HEK293 (cell line): ENCODE measurements around the gene MTFP1.

Experiments used
- CTCF ChIA-PET: fragments of 350-600 bp; formaldehyde crosslinking; extraction: SDS; loops from one replicate; lab custom pipeline; 2021; ENCODE audit warnings: antibody characterized with exemption; lab: Yijun Ruan, JAX
- POLR2A ChIA-PET: fragments of 300-600 bp; formaldehyde crosslinking; extraction: SDS; loops from one replicate; lab custom pipeline; 2020; ENCODE audit warnings: antibody characterized with exemption, inconsistent platforms; lab: Yijun Ruan, JAX
- H3K27ac ChIP-seq: fragments of 200-500 bp; sonication (Bioruptor generic); 2 replicates; pipeline ENCODE4 v1.5.1; 2014; ENCODE audit warnings: low read depth, low read length, control low read depth, inconsistent platforms; ENCODE audit errors: extremely low read depth
- H3K36me3 ChIP-seq, 2 experiments: fragments of 200-500 bp in 1 of 2; sonication (Bioruptor generic) in 1 of 2; 1 replicate in 1 of 2; 2 replicates in 1 of 2; pipeline ENCODE4 v1.5.1; 2014 to 2017; ENCODE audit warnings: inconsistent platforms in 2 of 2, low read length in 2 of 2; ENCODE audit not compliant: control insufficient read depth in 2 of 2, insufficient read depth in 1 of 2
- H3K4me1 ChIP-seq: fragments of 200-500 bp; sonication (Bioruptor generic); 2 replicates; pipeline ENCODE4 v1.5.1; 2014; ENCODE audit warnings: mild to moderate bottlenecking, low read length, inconsistent platforms; ENCODE audit not compliant: control insufficient read depth, insufficient read depth
- H3K4me3 ChIP-seq: 2 replicates; pipeline ENCODE4 v1.5.1; 2011; ENCODE audit warnings: low read depth, mild to moderate bottlenecking, control low read depth, low read length, moderate library complexity
- H3K9me3 ChIP-seq: fragments of 200-500 bp; sonication (Bioruptor generic); 2 replicates; pipeline ENCODE4 v1.5.1; 2014; ENCODE audit warnings: low read depth, low read length, inconsistent platforms; ENCODE audit not compliant: control insufficient read depth, insufficient read depth
- EGR2 ChIP-seq: fragments of 450-650 bp; formaldehyde crosslinking; IDR thresholded peaks from 2 replicates; pipeline ENCODE4 v1.5.1; 2016; ENCODE audit warnings: low read depth, missing biosample characterization, missing genetic modification characterization
- HOXA7 ChIP-seq: sonication (generic); formaldehyde crosslinking; IDR thresholded peaks from 2 replicates; pipeline ENCODE4 v1.8.1; 2022; ENCODE audit warnings: missing genetic modification reagents, borderline replicate concordance
- HOXD13 ChIP-seq: sonication (generic); formaldehyde crosslinking; IDR thresholded peaks from 2 replicates; pipeline ENCODE4 v1.8.0; 2022; ENCODE audit warnings: missing genetic modification reagents, borderline replicate concordance
- IKZF3 ChIP-seq: fragments of 450-650 bp; IDR thresholded peaks from 2 replicates; pipeline ENCODE4 v1.5.0; 2018; ENCODE audit warnings: missing biosample characterization, mild to moderate bottlenecking, missing genetic modification characterization, moderate library complexity
- SP3 ChIP-seq: fragments of 450-650 bp; formaldehyde crosslinking; IDR thresholded peaks from 2 replicates; pipeline ENCODE4 v1.5.1; 2016; ENCODE audit warnings: missing biosample characterization, missing genetic modification characterization
- ZFHX2 ChIP-seq: fragments of 450-650 bp; formaldehyde crosslinking; conservative IDR thresholded peaks from 2 replicates; pipeline ENCODE4 v1.5.1; 2016; ENCODE audit warnings: missing biosample characterization, missing genetic modification characterization
- ZNF138 ChIP-seq: fragments of 450-650 bp; formaldehyde crosslinking; IDR thresholded peaks from 2 replicates; pipeline ENCODE4 v1.5.1; 2016; ENCODE audit warnings: missing biosample characterization, missing genetic modification characterization, borderline replicate concordance
- ZNF324 ChIP-seq: fragments of 450-650 bp; formaldehyde crosslinking; IDR thresholded peaks from 2 replicates; pipeline ENCODE4 v1.5.1; 2016; ENCODE audit warnings: missing biosample characterization, missing genetic modification characterization
- ZNF354C ChIP-seq: fragments of 450-650 bp; formaldehyde crosslinking; IDR thresholded peaks from 2 replicates; pipeline ENCODE4 v1.5.1; 2016; ENCODE audit warnings: missing biosample characterization, missing genetic modification characterization, low read depth, borderline replicate concordance
- ZNF394 ChIP-seq: fragments of 450-650 bp; formaldehyde crosslinking; IDR thresholded peaks from 2 replicates; pipeline ENCODE4 v1.5.1; 2016; ENCODE audit warnings: missing biosample characterization, missing genetic modification characterization, mild to moderate bottlenecking, moderate library complexity, borderline replicate concordance
- ZNF514 ChIP-seq: fragments of 450-650 bp; formaldehyde crosslinking; IDR thresholded peaks from 2 replicates; pipeline ENCODE4 v1.5.1; 2016; ENCODE audit warnings: missing biosample characterization, missing genetic modification characterization
- ZNF596 ChIP-seq: fragments of 450-650 bp; IDR thresholded peaks from 2 replicates; pipeline ENCODE4 v1.5.0; 2018; ENCODE audit warnings: missing biosample characterization, mild to moderate bottlenecking, missing genetic modification characterization, moderate library complexity
- ZNF658 ChIP-seq: fragments of 450-650 bp; formaldehyde crosslinking; IDR thresholded peaks from 2 replicates; pipeline ENCODE4; 2016; ENCODE audit warnings: missing biosample characterization, missing genetic modification characterization
- TF ChIP-seq, protein P1 (sequence below): fragments of 450-650 bp; IDR thresholded peaks from 2 replicates; pipeline ENCODE4 v1.5.1; 2018; ENCODE audit warnings: missing biosample characterization, missing genetic modification characterization
- TF ChIP-seq, protein P2 (sequence below): fragments of 450-650 bp; formaldehyde crosslinking; IDR thresholded peaks from 2 replicates; pipeline ENCODE4 v1.5.0; 2017; ENCODE audit warnings: missing biosample characterization, missing genetic modification characterization, borderline replicate concordance
- TF ChIP-seq, protein P3 (sequence below): fragments of 450-650 bp; formaldehyde crosslinking; IDR thresholded peaks from 2 replicates; pipeline ENCODE4 v1.5.1; 2016; ENCODE audit warnings: missing biosample characterization, missing genetic modification characterization
- TF ChIP-seq, protein P4 (sequence below): fragments of 450-650 bp; formaldehyde crosslinking; IDR thresholded peaks from 2 replicates; pipeline ENCODE4 v1.5.1; 2016; ENCODE audit warnings: missing biosample characterization, missing genetic modification characterization, borderline replicate concordance
- TF ChIP-seq, protein P5 (sequence below): fragments of 450-650 bp; formaldehyde crosslinking; IDR thresholded peaks from 2 replicates; pipeline ENCODE4 v1.5.1; 2016; ENCODE audit warnings: missing biosample characterization, missing genetic modification characterization
- TF ChIP-seq, protein P6 (sequence below): fragments of 450-650 bp; formaldehyde crosslinking; IDR thresholded peaks from 2 replicates; pipeline ENCODE4 v1.5.1; 2016; ENCODE audit warnings: missing biosample characterization, missing genetic modification characterization

Gene MTFP1

DNA sequence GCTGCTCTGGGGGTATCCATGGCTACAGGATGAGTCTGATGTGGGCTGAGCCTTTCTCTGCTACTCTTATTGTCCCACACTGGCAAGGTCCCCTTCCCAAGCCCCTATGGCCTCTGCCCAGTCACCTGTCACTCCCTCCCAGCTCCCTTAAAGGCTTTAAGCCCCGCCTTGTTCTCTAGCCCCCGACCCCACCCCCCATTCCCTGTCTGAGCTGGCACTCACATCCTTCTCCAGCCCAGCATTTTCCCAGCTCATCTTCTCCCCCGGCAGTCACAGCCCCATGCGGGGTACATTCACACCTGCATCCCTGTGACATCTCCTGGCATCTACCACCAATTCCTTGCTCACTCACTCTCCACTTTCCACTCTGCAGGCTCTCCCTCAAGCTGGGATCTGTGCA lies 4.3 kb downstream of the MTFP1 start:
- H3K36me3 ChIP-seq: peaks cover 0 to 26% of the 10 kb centered on the region in 2 experiments; a peak in 1 of 3 replicates
- H3K9me3 ChIP-seq: no peaks in the 10 kb centered on the region
- H3K27ac ChIP-seq: no peak overlapping the region
- POLR2A ChIA-PET: interaction anchor here (0.9 to 1.5 kb wide), 4 partner anchors 12 to 145 kb away, joined by 3 to 5 read pairs (median 4); partner anchors contain the start of genes CCDC157 and SF3A1
- H3K4me3 ChIP-seq: no peak overlapping the region
- CTCF ChIA-PET: interaction anchor here (0.6 to 1.5 kb wide), 4 partner anchors 17 to 56 kb away, joined by 3 to 7 read pairs (median 4); partner anchors contain the start of gene SEC14L2
- TF ChIP-seq ZNF394 (tag by site-specific recombination) (no peak), IKZF3 (tag by site-specific recombination) (no peak), ZNF596 (tag by site-specific recombination) (no peak), EGR2 (tag by site-specific recombination) (no peak), SP3 (no peak), ZNF514 (no peak), ZNF354C (no peak)
- TF ChIP-seq, protein P1, sequence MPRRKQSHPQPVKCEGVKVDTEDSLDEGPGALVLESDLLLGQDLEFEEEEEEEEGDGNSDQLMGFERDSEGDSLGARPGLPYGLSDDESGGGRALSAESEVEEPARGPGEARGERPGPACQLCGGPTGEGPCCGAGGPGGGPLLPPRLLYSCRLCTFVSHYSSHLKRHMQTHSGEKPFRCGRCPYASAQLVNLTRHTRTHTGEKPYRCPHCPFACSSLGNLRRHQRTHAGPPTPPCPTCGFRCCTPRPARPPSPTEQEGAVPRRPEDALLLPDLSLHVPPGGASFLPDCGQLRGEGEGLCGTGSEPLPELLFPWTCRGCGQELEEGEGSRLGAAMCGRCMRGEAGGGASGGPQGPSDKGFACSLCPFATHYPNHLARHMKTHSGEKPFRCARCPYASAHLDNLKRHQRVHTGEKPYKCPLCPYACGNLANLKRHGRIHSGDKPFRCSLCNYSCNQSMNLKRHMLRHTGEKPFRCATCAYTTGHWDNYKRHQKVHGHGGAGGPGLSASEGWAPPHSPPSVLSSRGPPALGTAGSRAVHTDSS (tag by site-specific recombination): no peak
- TF ChIP-seq, protein P2, sequence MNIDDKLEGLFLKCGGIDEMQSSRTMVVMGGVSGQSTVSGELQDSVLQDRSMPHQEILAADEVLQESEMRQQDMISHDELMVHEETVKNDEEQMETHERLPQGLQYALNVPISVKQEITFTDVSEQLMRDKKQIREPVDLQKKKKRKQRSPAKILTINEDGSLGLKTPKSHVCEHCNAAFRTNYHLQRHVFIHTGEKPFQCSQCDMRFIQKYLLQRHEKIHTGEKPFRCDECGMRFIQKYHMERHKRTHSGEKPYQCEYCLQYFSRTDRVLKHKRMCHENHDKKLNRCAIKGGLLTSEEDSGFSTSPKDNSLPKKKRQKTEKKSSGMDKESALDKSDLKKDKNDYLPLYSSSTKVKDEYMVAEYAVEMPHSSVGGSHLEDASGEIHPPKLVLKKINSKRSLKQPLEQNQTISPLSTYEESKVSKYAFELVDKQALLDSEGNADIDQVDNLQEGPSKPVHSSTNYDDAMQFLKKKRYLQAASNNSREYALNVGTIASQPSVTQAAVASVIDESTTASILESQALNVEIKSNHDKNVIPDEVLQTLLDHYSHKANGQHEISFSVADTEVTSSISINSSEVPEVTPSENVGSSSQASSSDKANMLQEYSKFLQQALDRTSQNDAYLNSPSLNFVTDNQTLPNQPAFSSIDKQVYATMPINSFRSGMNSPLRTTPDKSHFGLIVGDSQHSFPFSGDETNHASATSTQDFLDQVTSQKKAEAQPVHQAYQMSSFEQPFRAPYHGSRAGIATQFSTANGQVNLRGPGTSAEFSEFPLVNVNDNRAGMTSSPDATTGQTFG (tag by site-specific recombination): no peak
- TF ChIP-seq, all 188 proteins: peak for 0
- peaks cover 2% of the 10 kb centered on the region; the same call in 1 of the 2 replicates for H3K4me1 ChIP-seq

DNA sequence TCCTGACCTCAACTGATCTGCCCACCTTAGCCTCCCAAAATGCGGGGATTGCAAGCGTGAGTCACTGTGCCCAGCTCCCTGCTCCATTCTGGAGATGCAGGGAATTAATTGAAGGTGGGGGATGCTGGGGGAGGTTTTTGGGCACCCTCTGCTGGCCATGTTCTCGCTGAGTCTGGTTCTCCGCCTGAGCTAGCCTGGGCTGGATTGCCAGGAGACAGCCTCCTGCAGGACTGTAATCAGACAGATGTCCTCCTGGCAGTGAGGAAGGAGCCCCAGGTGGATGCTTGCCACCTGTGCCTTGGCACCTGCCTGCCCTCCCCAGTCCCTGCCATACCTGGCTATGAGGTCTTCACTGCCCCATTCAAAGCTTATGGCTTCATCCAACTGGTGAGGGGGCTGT lies 5.4 kb downstream of the MTFP1 start:
- Histone ChIP-seq H3K4me3 (no peak overlapping the region), H3K36me3 (peaks cover 0 to 26% of the 10 kb centered on the region in 2 experiments; a peak in 1 of 3 replicates), H3K4me1 (peaks cover 2% of the 10 kb centered on the region; the same call in 1 of the 2 replicates), H3K27ac (no peak overlapping the region), H3K9me3 (no peaks in the 10 kb centered on the region)
- CTCF ChIA-PET: interaction anchor here (0.6 to 1.5 kb wide), 3 partner anchors 29 to 54 kb away, joined by 3 to 4 read pairs (median 3); no protein-coding TSS in a partner anchor
- POLR2A ChIA-PET: interaction anchor here (1.5 kb wide), 1 partner anchor 14 kb away, joined by 3 read pairs; no protein-coding TSS in a partner anchor
- TF ChIP-seq ZNF138: no peak
- TF ChIP-seq, protein P3, sequence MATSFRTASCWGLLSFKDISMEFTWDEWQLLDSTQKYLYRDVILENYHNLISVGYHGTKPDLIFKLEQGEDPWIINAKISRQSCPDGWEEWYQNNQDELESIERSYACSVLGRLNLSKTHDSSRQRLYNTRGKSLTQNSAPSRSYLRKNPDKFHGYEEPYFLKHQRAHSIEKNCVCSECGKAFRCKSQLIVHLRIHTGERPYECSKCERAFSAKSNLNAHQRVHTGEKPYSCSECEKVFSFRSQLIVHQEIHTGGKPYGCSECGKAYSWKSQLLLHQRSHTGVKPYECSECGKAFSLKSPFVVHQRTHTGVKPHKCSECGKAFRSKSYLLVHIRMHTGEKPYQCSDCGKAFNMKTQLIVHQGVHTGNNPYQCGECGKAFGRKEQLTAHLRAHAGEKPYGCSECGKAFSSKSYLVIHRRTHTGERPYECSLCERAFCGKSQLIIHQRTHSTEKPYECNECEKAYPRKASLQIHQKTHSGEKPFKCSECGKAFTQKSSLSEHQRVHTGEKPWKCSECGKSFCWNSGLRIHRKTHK (tag by site-specific recombination): no peak
- TF ChIP-seq, protein P4, sequence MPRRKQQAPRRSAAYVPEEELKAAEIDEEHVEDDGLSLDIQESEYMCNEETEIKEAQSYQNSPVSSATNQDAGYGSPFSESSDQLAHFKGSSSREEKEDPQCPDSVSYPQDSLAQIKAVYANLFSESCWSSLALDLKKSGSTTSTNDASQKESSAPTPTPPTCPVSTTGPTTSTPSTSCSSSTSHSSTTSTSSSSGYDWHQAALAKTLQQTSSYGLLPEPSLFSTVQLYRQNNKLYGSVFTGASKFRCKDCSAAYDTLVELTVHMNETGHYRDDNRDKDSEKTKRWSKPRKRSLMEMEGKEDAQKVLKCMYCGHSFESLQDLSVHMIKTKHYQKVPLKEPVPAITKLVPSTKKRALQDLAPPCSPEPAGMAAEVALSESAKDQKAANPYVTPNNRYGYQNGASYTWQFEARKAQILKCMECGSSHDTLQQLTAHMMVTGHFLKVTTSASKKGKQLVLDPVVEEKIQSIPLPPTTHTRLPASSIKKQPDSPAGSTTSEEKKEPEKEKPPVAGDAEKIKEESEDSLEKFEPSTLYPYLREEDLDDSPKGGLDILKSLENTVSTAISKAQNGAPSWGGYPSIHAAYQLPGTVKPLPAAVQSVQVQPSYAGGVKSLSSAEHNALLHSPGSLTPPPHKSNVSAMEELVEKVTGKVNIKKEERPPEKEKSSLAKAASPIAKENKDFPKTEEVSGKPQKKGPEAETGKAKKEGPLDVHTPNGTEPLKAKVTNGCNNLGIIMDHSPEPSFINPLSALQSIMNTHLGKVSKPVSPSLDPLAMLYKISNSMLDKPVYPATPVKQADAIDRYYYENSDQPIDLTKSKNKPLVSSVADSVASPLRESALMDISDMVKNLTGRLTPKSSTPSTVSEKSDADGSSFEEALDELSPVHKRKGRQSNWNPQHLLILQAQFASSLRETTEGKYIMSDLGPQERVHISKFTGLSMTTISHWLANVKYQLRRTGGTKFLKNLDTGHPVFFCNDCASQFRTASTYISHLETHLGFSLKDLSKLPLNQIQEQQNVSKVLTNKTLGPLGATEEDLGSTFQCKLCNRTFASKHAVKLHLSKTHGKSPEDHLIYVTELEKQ (tag by site-specific recombination): no peak
- TF ChIP-seq, protein P5, sequence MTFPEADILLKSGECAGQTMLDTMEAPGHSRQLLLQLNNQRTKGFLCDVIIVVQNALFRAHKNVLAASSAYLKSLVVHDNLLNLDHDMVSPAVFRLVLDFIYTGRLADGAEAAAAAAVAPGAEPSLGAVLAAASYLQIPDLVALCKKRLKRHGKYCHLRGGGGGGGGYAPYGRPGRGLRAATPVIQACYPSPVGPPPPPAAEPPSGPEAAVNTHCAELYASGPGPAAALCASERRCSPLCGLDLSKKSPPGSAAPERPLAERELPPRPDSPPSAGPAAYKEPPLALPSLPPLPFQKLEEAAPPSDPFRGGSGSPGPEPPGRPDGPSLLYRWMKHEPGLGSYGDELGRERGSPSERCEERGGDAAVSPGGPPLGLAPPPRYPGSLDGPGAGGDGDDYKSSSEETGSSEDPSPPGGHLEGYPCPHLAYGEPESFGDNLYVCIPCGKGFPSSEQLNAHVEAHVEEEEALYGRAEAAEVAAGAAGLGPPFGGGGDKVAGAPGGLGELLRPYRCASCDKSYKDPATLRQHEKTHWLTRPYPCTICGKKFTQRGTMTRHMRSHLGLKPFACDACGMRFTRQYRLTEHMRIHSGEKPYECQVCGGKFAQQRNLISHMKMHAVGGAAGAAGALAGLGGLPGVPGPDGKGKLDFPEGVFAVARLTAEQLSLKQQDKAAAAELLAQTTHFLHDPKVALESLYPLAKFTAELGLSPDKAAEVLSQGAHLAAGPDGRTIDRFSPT: no peak
- TF ChIP-seq HOXD13: no peak
- no peak for TF ChIP-seq ZFHX2 (tag by site-specific recombination)
- TF ChIP-seq ZNF324 (tag by site-specific recombination): no peak
- TF ChIP-seq HOXA7: no peak
- TF ChIP-seq ZNF658 (tag by site-specific recombination): no peak
- TF ChIP-seq, protein P6, sequence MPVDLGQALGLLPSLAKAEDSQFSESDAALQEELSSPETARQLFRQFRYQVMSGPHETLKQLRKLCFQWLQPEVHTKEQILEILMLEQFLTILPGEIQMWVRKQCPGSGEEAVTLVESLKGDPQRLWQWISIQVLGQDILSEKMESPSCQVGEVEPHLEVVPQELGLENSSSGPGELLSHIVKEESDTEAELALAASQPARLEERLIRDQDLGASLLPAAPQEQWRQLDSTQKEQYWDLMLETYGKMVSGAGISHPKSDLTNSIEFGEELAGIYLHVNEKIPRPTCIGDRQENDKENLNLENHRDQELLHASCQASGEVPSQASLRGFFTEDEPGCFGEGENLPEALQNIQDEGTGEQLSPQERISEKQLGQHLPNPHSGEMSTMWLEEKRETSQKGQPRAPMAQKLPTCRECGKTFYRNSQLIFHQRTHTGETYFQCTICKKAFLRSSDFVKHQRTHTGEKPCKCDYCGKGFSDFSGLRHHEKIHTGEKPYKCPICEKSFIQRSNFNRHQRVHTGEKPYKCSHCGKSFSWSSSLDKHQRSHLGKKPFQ (tag by site-specific recombination): no peak
